ENCODE measurements around the gene XG.

GRCh38 chrX:2817036-2817435, 65.2 kb downstream of the XG start:
- TF ChIP-seq, protein P1, sequence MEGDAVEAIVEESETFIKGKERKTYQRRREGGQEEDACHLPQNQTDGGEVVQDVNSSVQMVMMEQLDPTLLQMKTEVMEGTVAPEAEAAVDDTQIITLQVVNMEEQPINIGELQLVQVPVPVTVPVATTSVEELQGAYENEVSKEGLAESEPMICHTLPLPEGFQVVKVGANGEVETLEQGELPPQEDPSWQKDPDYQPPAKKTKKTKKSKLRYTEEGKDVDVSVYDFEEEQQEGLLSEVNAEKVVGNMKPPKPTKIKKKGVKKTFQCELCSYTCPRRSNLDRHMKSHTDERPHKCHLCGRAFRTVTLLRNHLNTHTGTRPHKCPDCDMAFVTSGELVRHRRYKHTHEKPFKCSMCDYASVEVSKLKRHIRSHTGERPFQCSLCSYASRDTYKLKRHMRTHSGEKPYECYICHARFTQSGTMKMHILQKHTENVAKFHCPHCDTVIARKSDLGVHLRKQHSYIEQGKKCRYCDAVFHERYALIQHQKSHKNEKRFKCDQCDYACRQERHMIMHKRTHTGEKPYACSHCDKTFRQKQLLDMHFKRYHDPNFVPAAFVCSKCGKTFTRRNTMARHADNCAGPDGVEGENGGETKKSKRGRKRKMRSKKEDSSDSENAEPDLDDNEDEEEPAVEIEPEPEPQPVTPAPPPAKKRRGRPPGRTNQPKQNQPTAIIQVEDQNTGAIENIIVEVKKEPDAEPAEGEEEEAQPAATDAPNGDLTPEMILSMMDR (IDR thresholded peaks at IDR 0.05; ENCODE audit: low read depth, low read length, poor library complexity, severe bottlenecking), result no peak
- no peak for TF ChIP-seq EZH2phosphoT487 (IDR thresholded peaks at IDR 0.05; ENCODE audit: borderline replicate concordance, low read length)

All from DOHH2 (cell line).